HG03060 (cell line): ENCODE measurements around the gene AQP7.
"Not testable (repeated sequence)": the region's sequence is repeated elsewhere in the genome, so short reads cannot be mapped to it uniquely, and the experiment has no call there.

Source experiments
- ATAC-seq: cut with Tn5 transposase; IDR thresholded peaks from one replicate; pipeline ENCODE4 v1.9.1; 2021; ENCODE audit warnings: low read depth, moderate number of reproducible peaks; ENCODE audit not compliant: unreplicated experiment

AQP7 gene

DNA sequence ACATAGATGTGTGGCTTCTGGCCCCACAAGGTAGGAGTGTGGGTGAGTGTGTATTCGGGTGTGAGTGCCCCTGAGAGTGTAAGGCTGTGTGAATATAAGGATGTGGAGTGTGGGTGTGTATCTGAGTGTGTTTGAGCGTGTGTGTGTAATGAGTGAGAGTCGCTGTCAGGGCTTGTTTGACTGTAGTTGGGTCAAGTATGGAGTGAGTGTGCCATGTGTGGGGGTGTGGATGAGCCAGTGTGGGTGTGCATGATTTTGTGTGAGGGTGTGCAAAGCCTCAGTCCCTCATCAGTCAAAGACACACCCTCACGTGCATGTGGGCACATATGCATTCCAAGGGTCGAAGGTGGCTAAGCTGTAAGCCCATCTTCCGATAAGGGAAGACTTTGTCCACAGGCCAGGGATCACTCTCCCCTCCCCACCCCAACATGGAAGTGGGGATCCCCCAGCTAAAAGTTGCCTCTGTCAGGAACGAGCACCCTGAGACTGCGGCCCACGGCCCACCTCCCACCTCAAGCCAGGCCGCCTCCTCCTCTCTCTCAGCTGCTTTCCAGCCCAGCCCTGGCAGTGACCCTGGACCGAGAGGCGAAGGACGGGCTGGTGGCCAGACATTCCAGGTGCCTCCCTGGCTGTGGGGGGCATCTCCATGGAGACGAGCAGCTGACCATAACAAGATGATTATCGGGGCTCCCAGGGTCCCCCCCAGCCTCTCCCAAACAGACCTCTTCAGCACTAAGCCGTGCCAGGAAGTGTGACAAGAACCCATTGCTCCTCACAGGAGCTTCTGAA is 32.1 kb upstream of the AQP7 start:
- ATAC-seq: no peak

DNA sequence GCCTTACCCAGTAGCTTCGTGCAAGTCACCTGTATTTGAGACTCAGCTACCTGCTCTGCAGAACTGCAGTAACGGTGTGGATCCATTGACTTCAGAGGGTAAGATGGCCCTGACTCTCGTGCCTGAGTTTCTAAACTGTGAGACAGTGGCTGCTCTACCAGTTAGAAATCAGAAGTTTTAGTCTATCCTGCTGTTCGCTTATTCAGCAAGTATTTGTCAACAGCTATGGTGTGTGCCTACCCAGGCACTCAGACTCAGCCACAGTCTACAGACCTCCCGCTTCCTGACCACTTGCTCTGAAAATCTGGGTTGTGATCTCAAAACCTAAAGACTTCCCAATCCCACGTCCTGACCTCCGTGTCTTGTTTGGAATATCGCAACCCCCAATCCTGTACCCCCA is 31.5 kb upstream of the AQP7 start:
- no peak for ATAC-seq

DNA sequence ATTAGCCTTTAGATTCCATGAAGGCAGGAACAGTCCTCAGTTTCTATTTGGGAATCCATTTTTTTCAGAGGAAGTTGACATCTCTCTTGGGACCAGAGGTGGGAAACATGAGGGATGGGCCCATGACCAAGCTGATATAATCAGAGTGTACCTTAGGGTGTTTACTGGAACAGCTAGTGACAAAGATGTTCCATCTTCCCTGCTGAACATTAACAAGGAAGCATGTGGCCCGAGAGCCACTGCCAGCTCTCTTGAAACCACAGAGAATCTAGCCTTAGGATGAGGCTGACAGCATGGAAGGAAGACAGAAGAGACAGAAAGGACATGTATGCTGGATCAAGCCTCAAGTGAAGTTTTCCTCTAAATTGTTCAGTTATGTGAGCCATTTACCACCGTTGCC is 29.1 kb upstream of the AQP7 start:
- no peak for ATAC-seq

DNA sequence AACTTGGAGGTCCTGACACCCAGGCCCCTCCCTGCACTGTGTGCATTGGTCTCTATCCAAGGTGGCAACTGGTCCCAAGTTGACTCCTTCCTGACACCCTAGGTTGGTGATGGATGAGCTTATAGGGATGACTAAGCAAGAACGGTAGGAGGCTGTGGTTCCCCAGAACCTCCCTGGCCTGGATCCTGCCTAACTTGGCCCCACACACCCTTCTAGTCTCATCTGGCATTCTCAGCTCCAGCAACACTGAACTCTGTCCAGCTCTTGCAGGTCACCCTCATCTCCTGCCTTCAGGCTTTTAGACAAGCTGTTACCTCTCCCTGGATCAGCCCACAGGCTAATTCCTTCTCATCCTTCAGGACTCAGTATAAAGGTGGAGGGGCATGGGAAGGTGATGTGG is 28.6 kb upstream of the AQP7 start:
- ATAC-seq: no peak

DNA sequence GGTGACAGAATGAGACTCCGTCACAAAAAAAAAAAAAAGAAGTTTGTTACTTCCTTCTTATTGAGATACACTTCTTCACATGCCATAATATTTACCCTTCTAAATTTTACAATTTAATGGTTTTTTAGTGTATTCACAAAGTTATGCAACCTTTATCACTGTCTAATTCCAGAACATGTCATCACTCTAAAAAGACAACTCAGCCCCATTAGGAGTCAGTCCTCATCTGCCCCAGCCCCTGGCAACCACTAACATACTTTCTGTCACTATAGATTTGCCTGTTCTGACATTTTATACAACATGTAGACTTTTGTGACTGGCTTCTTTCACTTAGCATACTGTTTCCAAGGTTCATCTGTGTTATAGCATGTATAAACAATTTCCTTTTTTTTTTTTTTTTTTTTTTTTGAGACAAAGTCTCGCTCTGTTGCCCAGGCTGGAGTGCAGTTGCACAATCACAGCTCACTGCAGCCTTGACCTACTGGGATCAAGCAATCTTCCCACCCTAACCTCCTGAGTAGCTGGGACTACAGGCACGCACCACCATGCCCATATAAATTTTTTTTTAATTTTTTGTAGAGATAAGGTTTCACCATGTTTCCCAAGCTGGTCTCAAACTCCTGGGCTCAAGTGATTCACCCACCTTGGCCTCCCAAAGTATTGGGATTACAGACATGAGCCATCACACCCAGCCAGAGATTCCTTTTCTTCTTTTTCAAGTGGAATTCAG is 27.1 kb upstream of the AQP7 start:
- no peak for ATAC-seq

DNA sequence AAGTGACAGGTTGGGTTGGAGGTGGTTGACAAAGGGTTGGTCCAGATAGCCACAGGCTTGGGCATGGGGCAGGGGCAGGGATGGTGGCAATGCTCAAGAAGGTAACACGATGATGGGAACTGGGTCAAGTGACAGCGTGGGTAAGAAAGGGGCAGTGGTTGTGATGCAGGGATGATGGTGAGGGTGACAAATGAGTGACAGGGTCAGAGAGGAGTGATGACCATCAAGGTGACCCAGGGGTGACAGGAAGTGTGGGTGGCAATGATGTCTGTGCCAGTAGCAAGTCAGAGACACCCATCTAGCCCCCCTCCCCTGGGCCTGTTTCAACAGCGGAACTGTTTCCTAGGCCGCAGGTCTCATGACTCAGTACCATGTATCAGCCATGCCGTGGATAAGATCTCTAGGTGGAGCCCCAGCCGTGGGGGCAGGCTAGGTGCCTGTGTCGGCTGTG is 24.5 kb upstream of the AQP7 start:
- ATAC-seq: no peak

DNA sequence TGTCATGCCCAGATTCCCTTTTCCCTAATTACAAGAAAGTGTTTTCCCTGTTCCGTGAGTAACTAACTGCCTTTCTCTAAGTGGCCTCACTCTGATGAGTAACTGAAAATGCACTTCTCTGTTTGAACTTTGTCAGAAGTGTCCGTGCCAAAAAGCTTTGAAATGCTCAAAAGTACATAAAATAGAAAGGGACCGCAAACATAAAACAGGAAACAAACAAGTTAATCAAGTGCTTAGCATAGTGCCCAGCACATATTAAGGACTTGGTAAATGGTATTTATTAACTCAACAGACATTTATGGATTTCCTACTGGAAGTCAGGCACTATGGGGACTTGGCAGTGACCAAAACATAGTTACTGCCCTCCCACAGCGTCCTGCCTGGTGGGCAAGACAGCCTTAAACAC is 22.8 kb upstream of the AQP7 start:
- ATAC-seq: no peak

DNA sequence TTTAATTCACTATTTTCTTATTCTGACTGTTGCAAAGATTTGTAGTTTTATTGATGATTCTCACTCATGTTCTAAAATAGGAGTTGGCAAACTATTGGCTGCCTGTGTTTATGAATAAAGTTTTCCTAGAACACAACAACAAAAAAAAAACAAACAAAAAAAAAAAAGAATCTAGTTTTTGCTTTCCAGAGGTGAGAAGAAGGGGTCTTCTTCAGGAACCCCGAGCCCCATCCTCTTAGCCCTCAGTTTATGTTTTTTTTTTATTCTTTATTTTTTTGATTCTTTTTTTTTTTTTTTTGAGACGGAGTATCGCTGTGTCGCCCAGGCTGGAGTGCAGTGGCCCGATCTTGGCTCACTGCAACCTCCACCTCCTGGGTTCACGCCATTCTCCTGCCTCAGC is 22.1 kb upstream of the AQP7 start:
- ATAC-seq: not testable (repeated sequence)

DNA sequence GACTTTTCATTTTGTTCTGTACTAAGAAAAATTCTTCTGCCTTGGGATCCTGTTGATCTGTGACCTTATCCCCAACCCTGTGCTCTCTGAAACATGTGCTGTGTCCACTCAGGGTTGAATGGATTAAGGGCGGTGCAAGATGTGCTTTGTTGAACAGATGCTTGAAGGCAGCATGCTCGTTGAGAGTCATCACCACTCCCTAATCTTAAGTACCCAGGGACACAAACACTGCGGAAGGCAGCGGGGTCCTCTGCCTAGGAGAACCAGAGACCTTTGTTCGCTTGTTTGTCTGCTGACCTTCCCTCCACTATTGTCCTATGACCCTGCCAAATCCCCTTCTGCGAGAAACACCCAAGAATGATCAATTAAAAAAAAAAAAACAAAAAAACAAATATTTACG is 21.7 kb upstream of the AQP7 start:
- not testable (repeated sequence) for ATAC-seq

DNA sequence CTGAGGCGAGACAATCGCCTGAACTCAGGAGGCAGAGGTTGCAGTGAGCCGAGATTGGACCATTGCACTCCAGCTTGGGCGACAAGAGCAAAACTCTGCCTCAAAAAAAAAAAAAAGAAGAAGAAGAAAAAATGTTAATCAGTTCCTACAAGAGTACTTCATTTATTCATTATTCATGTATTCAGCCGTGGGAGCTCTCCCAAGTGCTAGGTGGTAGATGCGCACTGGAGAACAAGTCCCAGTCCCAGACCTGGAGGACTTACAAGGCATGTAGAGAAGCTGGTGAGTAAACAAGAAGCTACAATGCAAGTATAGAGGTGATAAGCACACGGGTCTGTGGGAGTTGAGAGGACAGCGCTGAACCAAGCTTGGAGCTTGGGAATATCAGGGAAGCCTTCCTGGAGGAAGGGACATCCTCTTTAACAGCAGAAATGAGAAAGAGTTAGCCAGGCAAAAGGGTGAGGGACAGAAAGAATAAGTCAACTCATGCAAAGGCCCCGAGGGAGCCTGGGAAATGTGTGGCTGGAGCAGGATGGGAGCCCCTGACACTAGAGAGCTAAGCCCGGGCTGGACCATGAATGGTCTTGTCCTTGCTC is 17.4 kb upstream of the AQP7 start:
- ATAC-seq: no peak

DNA sequence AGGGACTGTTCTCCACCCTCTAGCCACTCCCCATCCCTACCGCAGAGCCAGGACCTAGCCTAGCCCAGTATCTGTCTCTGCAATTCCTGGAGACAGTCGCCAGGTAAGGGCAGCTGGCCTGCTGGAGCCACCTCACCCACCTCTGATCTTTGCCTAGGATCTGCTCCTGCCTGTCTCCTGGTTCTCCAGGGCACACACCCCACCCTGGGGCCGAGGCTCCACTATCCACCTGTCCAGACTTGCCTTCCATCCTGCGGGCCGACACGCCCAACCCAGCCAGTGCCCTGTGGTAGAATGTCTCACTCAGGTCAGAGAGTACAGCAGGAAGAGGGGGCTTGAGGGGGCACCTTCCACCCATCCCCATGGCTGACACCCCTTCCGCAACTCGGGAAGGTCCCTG is 15.7 kb upstream of the AQP7 start:
- no peak for ATAC-seq

DNA sequence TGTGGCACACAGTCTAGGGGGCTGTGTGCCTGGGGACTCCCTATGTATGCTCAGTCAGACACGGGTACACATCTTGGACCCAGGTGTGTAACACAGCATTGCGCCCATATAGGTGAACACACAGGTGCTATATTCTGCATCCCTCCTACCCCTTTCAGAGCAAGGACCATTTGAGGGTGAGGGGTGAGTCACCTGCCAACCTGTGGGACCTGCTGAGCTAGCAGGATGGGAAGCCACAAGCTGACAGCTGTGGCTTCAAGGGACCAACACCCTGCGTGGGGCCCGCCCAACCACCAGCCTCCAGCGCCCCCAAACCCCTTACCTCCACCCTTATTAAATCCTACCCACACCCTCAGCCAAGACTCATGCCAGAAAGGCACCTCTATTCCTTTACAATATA is 14.6 kb upstream of the AQP7 start:
- ATAC-seq: no peak

DNA sequence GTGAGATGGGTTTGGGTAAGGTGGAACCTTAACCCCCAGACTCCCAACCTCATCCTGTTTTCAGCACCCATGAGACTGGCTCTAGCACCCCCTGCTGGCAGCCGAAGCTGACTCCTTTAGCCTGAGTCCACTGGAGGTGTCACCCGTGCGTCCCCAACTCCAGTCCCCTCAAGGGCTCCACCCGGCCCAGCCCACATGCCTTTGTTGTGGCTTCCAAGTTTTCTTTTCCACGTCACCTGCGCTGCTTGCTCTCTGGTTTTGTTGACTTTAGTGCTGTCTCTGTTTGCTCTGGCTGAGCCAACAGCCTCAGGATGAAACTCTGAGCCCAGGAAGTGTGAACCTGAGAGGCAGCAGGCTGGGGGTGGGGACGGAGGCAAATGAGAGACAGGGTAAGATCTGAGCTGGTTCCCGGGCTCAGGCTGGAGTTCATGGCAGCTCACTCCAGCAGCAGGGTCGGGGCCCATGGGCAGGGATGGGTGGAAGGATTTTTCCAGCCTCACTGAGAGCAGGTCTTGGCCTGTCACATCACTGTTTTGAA is 13.2 kb upstream of the AQP7 start:
- ATAC-seq: no peak

DNA sequence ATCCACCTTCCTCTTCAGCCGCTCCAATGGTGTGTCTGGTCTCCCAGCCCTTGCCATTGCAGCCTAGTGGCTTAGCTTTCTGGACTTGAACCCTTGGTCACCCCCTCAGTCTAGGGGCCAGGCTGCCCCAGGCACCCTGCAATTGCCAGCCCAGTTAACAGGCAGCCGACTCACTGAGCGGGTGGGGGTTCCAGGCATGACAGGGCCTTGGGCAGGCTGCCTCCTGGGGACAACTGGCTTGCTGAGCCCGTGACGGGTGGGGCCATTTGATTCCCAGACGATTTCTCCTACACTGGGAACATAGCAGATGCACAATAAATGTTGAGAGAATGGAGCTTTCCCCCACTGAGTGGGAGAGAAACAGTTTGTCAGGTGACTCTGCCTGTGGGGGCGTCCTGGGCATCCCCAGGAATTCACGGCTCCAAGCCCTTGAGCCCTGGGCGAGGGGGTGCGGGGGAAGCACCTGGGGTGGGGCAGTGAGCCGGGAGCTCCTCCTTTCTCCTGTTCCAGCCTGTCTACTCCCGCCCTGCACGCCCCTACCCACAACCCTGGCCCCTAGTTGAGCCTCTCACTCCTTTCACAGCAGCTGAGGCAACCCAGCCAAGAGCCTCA is 12.6 kb upstream of the AQP7 start:
- no peak for ATAC-seq

DNA sequence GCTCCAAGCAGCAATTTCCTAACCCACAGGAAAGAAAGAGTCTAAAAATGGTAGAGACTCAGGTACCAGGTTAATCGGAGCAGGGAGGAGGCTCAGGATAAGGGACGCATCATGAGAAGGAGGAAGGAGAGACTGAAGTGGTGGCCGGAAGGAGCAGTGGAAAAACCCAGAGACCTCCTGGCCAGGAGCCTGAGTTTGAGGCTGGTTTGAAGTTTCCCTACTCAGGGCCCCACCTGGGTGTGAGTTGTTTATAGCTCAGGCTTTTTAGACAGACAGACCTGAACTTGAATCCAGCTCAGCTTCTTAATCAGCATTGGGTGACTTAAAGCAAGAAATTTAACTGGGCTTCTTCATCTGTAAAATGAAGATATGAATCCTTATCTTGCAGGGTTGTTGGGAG is 11.9 kb upstream of the AQP7 start:
- ATAC-seq: no peak

DNA sequence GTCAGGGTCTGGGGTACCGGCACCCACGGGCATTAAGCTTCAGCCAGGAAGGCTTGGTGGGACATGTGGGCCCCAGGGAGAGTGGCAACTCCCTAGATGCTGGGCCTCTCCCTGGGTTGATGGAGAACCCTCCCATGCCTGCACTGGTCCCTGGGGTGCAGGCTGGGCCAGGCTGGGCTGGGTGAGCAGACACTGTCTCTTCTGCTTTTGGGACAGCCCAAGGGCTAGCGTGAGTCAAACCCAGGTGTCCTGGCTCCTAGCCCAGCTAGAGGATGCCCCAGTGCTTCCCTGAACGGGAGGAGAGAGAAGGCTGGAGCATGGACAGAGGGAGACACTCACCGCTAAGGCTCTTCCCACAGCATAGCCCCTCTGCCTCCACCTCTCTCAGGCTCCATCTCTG is 5.7 kb upstream of the AQP7 start:
- ATAC-seq: no peak

DNA sequence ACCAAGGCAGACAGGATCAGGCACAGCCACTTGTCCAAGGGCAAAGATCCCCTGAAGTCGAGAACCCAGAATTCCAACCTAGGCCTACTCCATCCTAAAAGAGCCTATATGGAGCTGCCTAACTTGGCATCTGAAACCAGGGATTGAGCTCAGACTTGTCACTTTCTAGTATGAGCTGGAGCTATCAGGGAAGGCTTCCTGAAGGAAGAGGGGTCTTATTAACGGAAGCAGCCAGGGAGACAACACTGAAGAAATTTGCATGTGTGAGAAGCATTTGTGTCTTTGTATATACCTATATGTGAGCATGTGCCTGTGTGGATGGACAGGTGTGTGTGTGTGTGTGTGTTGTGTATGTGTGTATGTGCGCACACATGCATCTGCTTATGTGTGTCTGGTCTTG is 4.7 kb upstream of the AQP7 start:
- ATAC-seq: no peak

DNA sequence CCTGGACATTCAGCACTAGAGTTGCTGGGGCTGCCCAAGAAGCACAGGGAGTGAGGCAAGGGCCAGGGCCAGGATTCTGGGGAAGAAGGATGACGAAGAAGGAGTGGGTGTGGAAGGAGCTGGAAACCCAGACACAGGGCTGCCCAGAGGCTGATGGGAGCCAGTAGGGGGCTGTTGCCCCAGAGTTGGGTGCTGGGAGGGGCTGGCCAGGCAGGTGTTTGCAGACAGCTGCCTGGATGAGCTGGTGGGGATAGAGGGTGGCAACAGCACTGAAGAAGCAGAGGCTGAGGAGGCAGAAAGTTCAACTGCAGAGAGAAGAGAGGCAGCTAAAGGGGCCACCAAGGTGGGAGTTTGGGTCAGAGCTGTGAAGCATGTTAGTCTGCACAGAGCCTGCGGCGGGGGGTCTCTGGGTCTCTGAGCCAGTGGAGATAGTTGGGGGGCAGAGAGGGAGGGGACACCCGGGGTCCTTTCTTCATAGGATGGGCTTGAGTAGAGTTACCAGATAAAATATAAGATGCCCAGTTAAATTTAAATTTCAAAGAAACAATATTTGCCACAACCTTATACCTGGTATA is 2.5 kb upstream of the AQP7 start:
- no peak for ATAC-seq

DNA sequence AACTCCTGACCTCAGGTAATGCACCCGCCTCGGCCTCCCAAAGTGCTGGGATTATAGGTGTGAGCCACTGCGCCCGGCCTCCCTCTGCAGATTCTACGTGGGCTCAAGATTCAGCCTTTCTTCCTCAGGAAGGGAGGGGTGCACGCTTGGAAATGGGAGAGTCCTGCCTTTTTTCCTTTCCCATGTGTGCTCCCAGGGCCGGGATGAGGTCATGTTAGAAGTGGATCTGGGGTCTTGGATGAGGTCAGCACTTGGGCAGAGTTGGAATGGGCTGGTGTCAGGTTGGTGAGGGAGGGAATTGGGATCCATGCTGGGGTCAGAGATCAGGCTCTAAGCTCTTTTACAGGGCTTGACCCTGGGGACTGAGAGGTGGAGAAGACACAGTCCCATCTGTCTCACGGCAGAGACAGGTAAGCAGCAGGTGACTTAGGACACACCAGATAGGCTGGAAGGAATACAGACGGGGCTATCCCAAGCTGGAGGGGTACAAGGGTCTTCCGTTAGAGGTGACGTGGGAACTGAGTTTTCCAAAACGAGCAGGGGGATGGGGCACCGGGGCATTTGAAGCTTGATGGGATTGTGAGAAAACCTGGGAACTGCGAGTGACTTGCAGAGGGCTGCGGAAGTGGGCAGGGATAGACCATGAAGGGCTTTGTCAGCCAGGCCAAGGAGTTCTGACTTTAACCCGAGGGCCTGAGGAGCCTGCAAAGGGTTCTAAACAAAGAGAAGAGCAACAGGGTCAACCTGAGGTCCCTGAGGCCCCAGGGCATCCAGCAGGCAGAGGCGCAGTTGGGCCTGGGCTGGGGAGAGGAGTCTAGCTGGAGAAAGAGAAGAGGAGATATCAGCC is 1.8 kb upstream of the AQP7 start:
- no peak for ATAC-seq

DNA sequence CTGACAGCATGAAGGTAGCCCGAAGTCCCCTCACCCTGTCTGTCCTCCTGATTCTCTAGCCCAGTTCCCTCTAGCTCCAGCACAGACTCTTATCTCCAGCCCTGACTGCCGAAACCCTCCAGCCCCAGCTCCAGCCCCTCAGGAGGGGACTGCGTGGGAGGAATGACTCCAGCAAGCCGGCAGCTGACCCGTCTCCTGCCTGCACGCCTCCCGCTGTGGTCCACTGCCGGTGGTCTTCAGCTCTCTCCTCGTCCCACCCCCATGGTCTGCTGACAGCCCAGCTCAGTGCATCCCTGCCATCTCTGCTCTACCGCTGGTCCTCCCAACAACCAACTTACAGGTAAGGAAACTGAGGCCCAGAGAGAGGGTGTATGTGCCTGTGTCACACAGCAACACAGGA is 559 bp downstream of the AQP7 start:
- not testable (repeated sequence) for ATAC-seq
